GM03348 (cell line): ENCODE data around the gene FARS2.
"Not testable (repeated sequence)": the region's sequence is repeated elsewhere in the genome, so short reads cannot be mapped to it uniquely, and the experiment has no call there.

Experiments
- DNase-seq: peaks from one replicate; pipeline ENCODE4 v3.0.0; 2012; ENCODE audit warnings: low spot score

The FARS2 gene

DNA sequence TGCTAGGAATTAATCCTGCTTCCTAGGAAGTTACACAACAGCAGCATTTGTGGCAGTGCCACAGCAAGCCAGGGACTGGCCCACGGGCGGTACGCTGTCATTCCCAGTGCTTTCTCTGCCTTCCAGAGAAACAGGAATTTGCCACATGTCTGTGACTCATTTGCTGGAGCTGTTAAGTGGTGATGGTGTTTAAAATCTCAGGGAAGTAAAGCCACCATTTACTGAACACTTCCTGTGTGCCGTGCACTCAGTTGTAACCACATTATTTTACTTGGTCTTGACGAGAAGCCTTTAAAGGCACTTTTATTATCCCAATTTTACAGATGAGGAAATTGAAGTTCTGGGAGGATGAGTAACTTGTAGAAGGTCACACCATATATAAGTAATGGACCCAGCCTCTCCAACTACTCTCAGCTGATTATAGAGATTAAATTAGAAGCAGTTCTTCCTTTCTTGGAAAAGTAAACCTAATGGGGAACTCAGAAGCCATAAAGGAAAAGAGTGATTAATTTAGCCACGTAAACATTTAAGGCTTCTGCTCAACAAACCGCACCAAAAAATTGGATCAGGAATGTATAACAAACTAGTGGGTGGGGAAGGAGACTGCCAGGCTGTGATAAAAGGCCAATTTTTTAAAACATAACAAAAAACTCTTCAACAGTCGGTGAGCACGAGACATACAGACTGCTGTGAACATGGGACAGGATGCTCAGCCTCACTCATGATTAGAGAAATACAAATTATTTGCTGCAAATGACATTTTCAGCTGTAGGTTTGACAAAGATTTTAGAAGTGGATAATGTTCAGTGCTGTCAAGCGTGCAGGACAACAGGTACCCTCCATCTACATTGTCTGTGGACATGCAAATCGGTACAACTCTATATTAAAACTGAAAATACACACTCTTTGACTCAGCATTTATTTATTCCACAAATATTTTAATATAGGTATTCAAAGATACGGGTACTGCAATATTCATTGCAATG, 434.2 kb downstream of the FARS2 start:
- DNase-seq: peak; percentile 79

DNA sequence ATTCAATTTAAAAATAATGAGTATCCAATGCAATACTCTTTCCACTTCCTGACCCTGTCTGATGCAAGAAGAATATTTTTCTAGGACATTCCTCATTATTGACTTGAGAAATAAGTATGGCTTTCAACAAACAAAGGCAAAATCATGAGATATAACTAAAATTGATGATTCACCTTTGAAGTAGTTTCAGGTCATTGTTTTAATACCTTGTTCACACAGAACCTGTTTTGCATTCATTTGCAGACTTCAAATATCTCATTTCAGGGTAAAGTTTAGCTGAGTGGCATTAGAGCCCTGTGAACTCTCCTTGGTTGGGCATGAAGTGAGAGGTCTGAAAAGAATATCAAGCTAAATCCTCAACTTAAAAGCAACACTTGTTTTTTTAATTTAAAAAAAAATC, 436.2 kb downstream of the FARS2 start:
- DNase-seq: no peak

DNA sequence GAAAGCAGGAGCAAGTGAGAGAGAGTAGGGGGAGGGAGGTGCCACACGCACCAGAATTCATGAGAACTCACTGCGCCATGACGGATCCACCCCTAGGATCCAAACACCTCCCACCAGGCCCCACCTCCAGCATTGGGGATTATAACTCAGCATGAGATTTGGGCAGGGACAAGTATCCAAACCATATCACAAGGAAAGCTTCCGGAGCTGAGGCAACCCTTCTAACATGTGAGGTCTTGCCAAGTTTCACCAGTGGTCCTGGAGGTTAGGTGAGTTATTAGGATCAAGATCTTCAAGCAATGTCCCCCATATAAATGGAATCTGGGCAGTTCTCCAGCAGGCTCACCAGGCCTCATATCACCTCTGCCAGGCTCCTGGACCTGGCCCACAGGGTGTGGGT, 437.0 kb downstream of the FARS2 start:
- DNase-seq: no peak

DNA sequence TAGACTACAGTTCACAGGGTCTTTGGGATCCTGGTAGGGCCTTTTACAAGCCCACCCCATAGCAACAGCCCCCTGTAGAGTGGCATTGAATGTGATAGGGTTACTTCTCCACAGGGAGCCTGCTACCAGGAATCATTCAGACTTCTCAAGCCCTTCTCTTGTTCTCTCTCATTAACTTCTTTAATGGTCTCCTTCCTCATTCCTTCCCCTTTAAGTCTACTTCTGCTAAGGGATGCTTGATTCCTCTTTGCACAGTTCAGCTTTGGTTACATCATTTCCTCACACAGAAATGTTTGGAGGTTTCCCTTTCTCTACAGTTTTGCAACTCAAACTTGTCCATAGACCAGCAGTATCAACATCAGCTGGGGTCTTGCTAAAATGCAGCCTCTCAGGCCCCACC, 437.8 kb downstream of the FARS2 start:
- DNase-seq: not testable (repeated sequence)

DNA sequence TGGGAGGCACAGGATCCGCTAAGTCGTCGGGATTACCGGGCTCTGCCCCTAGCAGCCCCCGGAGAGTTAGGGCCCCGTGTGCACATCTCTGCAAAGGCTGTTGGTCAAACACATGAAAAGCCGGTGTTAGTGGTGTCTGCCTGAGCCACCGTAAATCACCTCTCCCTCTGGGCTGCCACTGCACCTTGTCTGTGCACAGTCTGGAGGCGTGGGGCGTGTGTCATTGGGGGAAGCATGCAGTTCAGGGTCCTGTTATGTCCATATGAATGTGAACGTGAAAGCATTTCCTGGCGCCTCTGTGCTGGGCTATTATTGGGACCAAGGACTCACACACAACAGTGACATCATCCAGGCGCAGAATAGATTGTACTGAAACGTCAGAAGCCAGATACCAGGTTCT, 439.9 kb downstream of the FARS2 start:
- DNase-seq: no peak

DNA sequence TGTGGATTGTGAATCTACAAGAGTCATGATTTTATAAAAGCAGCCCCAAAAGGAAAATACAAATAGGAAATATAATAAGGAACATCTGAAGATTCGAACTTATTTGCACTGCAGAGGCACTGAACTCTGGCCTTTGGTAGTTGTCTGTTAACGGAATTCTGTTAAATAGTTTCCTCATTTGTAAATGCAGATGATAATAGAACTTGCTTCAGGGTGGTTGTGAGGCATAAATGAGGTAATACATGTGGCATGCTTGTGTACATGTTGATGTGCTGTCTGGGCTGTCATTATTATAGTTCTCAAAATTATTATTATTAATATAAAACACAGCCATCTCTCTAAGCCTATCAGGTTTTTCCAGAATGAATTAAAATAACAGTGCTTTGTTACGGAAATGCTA, 443.4 kb downstream of the FARS2 start:
- no peak for DNase-seq

DNA sequence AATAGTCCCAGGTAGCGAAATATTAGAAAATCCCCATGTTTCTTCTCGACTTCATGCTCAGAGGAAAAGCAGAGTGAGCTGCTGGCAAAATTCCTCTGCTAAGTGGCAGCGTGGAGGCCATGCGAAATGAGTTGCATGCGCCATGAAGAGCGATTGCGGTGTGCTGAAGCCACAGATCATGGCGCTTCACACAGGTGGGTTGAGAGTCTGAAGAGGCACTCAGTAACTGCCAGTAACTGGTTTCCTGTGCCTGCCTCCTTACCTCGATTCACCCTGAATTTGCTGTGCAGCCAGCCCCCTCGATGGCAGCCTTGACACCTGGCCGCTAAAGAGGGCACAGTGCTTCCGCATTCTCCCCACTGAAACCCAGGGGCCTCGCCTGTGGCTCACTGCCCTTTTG, 443.9 kb downstream of the FARS2 start:
- DNase-seq: no peak

DNA sequence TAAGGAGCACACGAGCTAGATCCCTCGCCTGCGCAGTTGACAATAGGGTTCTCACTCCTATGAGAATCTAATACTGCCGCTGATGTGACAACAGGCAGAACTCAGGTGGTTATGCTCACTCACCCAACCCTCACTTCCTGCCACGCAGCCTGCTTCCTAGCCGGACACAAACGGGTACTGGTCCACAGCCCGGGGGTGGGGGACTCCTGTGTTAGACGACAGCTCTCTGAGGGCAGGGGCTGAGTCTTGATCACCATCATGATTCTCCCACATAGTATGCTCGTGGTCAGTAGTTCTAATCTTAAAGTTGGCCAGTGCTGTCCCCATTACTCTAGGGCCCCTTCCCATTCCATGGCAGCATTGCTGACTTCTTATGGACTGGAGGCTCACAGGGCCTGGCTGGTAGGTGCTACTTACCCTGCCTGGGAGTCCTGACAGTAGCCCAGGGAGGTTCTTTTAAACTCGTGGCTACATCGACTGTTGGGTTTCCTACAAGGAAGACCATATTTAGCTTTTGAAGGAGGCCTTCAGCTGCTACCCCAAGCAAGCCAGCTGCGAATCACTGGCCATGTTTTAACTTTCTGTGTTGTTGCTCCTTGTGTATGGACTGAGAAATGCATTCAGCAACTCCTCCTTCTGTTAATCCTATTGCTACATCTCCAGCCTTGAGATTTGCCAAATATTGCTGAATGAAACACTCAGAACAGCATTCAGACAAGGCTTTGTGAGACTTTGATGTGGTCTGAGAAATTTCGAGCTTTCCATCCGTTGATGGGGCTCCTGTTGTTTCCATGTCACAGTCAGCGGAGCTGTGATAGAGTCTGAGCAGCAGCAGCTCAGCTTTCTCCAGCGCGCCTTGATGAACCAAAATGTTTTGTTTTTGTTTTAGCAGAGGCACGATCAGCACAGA, 445.1 kb downstream of the FARS2 start:
- peak; percentile 36 for DNase-seq

DNA sequence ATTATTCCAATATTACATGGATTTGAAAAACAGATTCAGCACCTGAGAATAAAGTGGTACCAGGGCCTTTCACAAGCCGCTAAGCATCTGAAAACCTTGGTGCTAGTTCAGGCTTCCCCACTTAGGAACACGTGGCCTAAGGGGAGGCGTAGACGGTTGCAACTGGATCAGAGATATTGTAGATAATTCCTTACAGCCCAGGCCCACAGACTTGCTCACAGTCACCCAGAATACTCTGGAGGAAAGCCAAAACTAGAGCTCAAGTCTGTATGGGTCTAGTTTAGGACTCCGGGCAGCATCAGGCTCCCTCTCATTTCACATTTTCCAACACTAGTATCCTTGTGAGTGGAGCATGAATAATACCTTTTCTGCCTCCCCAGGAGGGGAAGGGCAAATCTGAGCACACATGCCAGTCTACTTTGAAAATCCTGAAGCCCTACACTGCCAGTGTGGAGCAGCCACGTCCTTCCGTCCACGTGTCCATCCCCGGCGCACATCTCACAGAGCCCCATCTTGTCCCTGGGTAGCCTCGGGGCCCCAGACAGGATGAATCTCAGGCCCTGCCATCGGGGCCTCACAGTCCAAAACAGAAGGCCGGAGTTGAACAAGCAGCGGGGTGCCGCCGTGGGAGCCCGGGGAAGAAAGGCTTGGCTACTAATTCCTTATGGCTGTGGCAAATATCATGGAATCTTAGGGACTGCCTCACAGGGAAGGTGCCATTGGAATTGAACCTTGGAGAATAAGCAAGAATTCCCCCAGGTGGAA, 446.1 kb downstream of the FARS2 start:
- DNase-seq: no peak

DNA sequence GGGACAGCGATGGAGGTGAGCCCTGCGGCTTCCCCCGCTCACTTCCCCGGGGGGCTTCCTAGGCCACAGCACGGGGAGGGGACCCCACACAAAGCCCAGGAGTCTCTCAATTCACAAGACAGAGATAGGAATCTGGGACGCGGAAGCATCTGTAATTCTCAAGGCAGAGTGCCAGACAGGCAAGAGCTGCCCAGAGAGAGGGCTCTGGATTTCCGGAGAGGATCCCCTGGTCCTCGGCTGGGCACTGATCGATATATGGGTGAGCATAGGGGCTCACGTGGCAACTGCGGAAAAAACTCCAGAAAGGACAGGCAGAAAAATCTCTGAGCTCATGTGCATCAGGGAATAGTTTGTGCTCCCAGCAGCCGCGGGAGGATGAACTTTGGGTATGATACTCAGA, 449.2 kb downstream of the FARS2 start:
- DNase-seq: no peak

DNA sequence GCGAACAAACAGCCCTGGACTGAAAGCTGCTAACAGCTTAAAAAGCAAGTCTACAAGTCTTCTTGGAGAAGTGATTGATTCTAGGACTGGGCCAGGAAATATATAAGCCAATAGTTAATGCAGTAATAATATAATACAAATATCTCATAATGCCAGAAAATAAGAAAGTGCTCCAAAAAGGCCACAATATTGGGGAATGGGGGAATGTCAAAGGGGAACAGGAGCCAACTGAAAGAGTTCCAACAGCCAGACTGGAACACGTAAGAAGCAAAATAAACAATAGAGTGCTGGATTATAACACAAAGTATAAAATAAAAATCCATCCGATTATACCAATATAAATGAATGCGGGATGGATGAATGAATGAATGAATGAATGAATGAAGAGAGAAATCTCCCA, 449.6 kb downstream of the FARS2 start:
- DNase-seq: no peak

DNA sequence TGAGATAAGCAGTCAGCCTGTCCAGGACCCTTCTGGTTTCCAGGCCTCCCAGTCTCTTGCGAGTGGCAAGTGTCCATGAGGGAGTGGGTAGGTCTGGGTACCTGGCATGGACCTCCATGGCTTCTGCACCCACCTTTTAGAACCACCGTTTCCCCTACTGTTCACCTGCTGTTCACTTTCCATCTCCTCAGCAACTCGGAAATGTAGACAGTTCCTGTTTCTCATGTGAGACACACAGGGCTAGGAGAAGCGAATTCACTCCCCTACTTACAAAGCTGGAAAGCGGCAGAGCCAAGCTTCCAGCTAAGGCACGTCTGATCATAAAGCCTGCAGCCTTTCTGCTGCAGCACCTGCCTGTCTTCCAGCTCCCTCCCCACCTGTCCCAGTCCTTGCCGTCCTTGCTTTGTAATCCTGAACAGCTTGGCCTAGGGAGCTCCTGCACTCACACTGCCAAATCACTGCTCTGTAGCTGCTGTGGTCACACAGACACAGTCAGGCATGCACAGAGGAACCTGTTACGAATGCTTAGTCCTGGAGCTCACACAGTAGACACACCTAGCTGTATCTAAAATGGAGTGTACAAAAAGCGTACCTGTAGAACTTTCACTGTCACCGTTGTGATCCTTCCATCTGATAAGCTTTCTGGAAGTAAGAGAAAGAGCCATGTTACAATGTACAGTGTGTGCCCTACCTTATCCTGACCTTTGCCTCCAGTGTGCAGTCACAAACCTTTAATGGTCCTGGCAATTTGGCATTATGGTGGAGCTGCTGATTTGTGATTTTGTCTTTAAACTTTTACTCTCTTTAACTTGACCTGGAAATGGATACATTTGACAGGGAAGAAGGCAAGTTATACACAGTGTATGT, 451.3 kb downstream of the FARS2 start:
- DNase-seq: no peak

DNA sequence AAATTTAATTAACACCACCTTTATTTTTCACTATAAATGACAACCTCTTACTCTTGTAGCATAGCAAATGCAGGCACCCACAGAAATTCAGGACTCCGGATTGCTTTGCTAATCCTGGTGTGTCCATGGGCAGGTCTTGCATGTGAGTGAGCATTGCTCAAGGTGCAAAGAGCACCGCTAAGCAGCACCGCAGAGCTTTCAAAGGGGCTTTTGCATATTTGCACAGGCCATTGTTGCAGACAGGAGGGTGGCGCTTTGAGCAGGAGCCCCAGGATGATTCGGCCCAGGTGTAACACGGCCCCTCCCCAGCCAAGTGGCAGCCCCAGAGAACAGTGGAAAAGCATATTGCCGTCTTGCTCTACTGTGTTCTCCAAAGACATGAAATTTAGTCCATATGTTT, 452.2 kb downstream of the FARS2 start:
- no peak for DNase-seq

DNA sequence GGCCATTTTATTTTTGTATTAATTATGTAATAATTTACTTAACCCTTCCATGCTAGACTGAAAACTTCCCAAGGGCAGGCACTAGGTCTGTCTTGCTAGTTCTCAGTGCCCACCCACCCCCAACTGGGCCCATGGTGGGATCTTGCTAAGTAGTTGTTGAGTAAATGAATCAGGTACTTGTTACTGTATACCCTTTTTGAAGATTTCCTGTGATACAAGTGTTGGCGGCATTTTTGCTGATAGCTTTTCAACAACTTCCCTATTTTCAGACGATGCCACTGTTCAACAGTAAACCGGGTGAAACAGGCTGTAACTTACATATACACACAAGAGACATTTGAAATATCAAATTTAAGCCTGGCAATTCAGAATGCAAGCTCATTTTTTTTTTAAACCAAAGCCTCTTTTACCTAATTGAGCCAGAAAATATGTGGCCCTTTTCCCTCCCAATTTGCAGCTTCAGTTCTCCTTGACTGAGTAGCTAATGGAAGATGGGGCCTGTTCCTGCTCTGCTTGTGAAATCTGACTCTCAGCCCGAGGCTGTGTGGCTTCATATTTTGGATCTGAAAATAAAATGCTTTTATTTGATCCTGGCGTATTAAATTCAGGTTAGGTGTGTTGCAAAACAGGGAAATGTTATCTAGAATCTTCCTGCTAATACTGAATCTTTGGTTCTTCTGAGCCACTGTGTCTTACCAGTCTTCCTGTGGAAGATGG, 457.1 kb downstream of the FARS2 start:
- DNase-seq: no peak

DNA sequence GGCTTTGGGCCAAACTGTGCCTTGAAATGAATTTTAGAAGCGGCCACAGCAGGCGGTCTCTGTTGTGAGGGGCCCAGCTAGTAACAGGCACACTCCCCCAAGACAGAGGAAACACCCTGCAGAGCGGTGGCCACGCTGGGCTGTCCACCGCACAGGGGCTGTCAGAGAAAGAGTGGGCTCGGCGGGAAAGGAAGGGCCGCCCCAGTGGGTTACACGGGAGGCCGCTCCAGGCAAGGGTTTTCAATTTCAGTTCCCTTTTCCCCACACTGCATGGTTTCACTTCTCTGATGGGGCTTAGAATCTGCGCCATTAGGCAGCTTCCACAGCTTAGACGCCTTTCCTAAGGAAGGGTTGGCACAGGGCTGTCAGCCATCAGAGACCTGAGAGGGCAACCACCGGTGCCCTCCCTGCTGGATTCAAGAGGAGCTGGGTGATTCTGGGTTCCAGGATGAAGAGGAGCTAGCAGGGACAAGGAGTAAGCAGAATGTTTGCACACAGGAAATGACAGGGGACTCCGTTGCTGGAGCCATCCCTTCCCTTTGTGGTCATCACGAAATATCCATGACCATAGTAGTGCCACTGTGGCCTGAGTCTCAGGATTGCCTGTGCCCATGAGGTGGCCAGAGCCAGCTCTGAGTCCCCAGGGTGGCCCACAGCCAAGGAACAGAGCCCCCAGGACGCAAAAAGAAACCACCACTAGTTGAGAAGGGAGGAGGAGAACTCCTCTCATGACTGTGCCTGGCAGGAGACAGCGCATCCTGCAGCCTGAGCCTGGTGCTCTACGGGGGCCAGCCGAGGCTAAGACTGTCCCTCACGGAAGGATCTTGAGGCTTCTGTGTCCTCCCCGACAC, 462.8 kb downstream of the FARS2 start:
- DNase-seq: no peak

DNA sequence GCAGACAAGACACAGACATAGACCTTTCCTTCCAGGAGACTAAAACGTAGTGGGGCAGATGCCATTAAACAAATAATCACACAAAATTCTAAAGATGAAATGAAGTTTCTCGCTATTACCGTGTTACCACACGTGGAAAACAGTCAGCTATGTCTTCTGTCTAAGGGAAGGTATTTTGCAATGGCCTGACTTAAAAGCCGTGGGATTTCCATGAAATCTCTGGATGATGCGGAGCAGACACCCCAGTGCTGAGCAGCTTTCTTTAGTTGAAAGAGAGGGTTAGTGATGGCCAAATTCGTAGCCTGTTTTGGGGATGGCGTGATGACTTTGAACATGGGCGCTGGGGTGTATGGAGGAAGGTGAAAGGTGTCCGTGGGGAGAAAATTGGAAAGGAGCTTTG, 463.6 kb downstream of the FARS2 start:
- no peak for DNase-seq

DNA sequence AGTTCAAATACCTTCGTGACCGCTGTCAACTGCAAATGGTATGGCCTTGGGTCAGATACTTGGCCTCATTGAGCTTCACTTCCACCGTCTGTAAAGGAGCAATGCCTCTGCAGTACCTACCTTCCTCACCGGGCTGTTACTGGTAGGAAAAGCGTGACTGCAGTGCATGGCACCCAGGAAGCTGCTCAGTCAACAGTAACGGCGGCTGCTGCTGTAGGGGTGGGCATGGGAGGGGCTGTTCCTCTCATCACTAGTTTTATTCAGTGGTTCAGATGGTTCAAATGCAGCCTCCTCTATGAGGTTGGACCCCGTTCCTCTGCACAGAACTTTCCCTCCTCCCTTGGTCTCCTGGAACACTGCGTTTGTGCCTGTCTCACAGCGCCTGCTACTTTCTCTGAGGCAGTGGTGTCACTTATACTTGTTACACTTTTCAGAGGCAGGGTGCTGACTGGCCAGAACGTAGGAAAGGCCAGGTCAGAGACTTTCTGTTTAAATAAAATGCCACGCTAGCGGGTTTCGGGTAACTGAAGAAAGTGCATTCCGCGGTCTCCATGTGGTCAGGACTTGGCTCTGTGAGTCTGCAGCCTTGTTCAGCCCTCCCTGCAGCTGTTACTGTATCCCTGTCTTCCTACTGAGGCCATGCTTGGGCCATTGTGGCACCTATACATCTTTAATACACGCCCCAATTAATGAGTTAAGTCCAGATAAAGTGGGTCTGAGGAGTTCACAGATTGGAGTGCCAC, 465.8 kb downstream of the FARS2 start:
- DNase-seq: no peak

DNA sequence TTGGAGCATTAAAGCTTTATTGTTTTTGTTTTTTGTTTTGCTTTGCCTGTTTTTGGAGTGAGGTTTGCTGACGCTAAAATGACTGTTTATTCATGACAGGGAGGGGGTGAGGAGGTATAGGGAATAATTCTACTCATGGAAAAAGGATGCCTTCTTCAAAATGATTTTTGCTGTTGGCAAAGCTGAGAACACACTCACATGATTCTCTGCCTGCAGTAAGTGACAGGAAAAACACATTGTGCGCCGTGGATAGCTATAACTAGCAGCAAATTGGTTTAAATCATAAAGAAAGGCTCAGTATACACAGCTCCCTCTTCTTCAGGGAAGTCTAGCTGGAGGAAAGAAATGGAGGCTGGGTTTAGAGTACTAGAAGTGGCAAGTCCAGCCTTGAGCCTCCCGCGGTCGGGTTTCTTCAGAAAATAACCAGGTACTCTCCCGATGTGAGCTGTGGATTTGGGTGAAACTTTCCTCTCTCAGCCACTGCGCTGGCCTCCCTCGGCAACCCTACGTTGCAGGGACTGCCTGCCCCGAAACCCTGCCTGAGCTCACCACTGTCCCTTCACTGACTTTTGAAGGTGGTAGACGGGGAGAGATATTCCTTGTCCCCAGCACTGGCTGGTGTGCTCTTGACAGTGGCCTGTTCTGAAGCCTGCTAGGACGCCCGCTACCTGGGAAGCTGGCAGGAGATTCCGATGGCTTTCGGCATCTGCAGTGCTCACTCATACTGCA, 467.2 kb downstream of the FARS2 start:
- no peak for DNase-seq
